Small intestine (tissue), 7 donors: ENCODE data around the gene SYCP3. TPM values are rescaled to one million over a fixed set of nuclear protein-coding genes. Genes with fewer than 3 reads are reported as not detected.

Experiments
- DNase-seq, 2 donors: peaks; one replicate each; pipeline versions ENCODE4 v3.0.0 to v3.0.0-alpha.2; 2013
- FAIRE-seq: peaks from 2 replicates; lab custom pipeline; 2012; peaks lifted over from hg19 to GRCh38; lab: Jason Lieb, UNC
- H3K27ac ChIP-seq, 3 donors: one replicate each; pipeline ENCODE4 v1.5.1; 2013; ENCODE audit warnings: low read length in 2 of 3, mild to moderate bottlenecking in 2 of 3, control low read depth in 1 of 3, inconsistent platforms in 1 of 3, low read depth in 1 of 3, moderate library complexity in 1 of 3
- H3K27me3 ChIP-seq, 3 donors: one replicate each; pipeline ENCODE4 v1.6.1; 2013; ENCODE audit warnings: low read length in 3 of 3, inconsistent platforms in 1 of 3; ENCODE audit not compliant: control insufficient read depth in 3 of 3, insufficient read depth in 3 of 3
- H3K36me3 ChIP-seq, 3 donors: one replicate each; pipeline ENCODE4 v1.6.1; 2013; ENCODE audit warnings: low read length in 3 of 3, inconsistent platforms in 1 of 3, low read depth in 1 of 3, mild to moderate bottlenecking in 1 of 3, moderate library complexity in 1 of 3; ENCODE audit not compliant: control insufficient read depth in 3 of 3, insufficient read depth in 2 of 3
- H3K4me1 ChIP-seq, 3 donors: one replicate each; pipeline ENCODE4 v1.6.1; 2013; ENCODE audit warnings: low read length in 2 of 3, inconsistent platforms in 1 of 3, low read depth in 1 of 3, mild to moderate bottlenecking in 1 of 3, moderate library complexity in 1 of 3; ENCODE audit not compliant: control insufficient read depth in 3 of 3, insufficient read depth in 2 of 3
- H3K4me3 ChIP-seq, 3 donors: one replicate each; pipeline ENCODE4 v1.5.1; 2013; ENCODE audit warnings: low read length in 3 of 3, control low read depth in 1 of 3, inconsistent platforms in 1 of 3, low read depth in 1 of 3, mild to moderate bottlenecking in 1 of 3, moderate library complexity in 1 of 3
- H3K9me3 ChIP-seq, 2 donors: one replicate each; pipeline ENCODE4 v1.6.1; 2013; ENCODE audit warnings: low read depth in 1 of 2, low read length in 1 of 2; ENCODE audit not compliant: control insufficient read depth in 2 of 2, insufficient read depth in 1 of 2
- WGBS, 3 donors: extraction: QIAGEN DNeasy Blood & Tissue Kit; methylation state at CpG; one replicate each; pipeline ENCODE4 v1.1.7; 2013; 5-methylcytosine and 5-hydroxymethylcytosine counted together
- polyA plus RNA-seq, 4 donors: library from polyadenylated mRNA; stranded (reverse) in 3 of 4; unstranded in 1 of 4; fragments of 200-250 nt in 3 of 4; fragments of 120-200 nt in 1 of 4; gene quantifications; one replicate each; pipeline versions ENCODE4 v1.2.1 to v1.2.3, GENCODE V29; 2013
- donor health status: healthy with polysubstance abuse.
- donor health status: control.
- donor health status: control.
- donor health status: Bipolar disorder and iron deficiency.
- donor health status: healthy.

SYCP3 gene
- polyA plus RNA-seq, 4 donors: 0.13 to 1.5 TPM; not detected in 2

- FAIRE-seq (no peak), DNase-seq (no peak)
- no peak overlapping the region for H3K27ac ChIP-seq
- 26 to 65% (median 54%) methylated on average over 2 of the region's 2 CpGs for WGBS, 3 donors
- H3K27me3 ChIP-seq: no peaks in the 10 kb centered on the region
- no peaks in the 10 kb centered on the region for H3K9me3 ChIP-seq
- peaks cover 2 to 25% (median 11%) of the 10 kb centered on the region in 3 donors for H3K36me3 ChIP-seq
- H3K4me1 ChIP-seq: no peaks in the 10 kb centered on the region
- no peak overlapping the region for H3K4me3 ChIP-seq
Measured at GRCh38 chr12:101768781-101769180, 29.5 kb upstream of the SYCP3 start.

GRCh38 chr12:101767537-101767936, 28.3 kb upstream of the SYCP3 start:
- Histone ChIP-seq H3K4me1 (no peaks in the 10 kb centered on the region), H3K27me3 (no peaks in the 10 kb centered on the region), H3K36me3 (peaks cover 2 to 21% (median 11%) of the 10 kb centered on the region in 3 donors), H3K4me3 (no peak overlapping the region), H3K9me3 (no peaks in the 10 kb centered on the region), H3K27ac (no peak overlapping the region)
- no peak for FAIRE-seq
- 64 to 89% (median 80%) methylated on average over 1 of the region's 1 CpG for WGBS, 3 donors
- peak in 1 of 2 donors; percentile 11 for DNase-seq

GRCh38 chr12:101764051-101764792, 25.0 kb upstream of the SYCP3 start:
- H3K4me3 ChIP-seq: no peak overlapping the region
- peaks cover 4 to 18% (median 7%) of the 10 kb centered on the region in 3 donors for H3K36me3 ChIP-seq
- 70 to 87% (median 84%) methylated on average over 5 of the region's 5 CpGs for WGBS, 3 donors
- no peaks in the 10 kb centered on the region for H3K4me1 ChIP-seq
- DNase-seq (no peak), FAIRE-seq (no peak)
- no peaks in the 10 kb centered on the region for H3K27me3 ChIP-seq
- no peak overlapping the region for H3K27ac ChIP-seq
- H3K9me3 ChIP-seq: no peaks in the 10 kb centered on the region

GRCh38 chr12:101763246-101763931, 24.1 kb upstream of the SYCP3 start:
- no peak for DNase-seq
- no peak for FAIRE-seq

GRCh38 chr12:101761781-101762180, 22.5 kb upstream of the SYCP3 start:
- H3K27me3 ChIP-seq: no peaks in the 10 kb centered on the region
- no peak for DNase-seq
- H3K27ac ChIP-seq: no peak overlapping the region
- H3K36me3 ChIP-seq: peaks cover 6 to 23% (median 6%) of the 10 kb centered on the region in 3 donors
- no peak overlapping the region for H3K4me3 ChIP-seq
- WGBS, 3 donors: 91 to 92% (median 92%) methylated on average over 4 of the region's 4 CpGs
- H3K4me1 ChIP-seq: no peaks in the 10 kb centered on the region
- H3K9me3 ChIP-seq: no peaks in the 10 kb centered on the region
- no peak for FAIRE-seq

More at GRCh38 chr12:101763246-101763931, 24.1 kb upstream of the SYCP3 start:
- Histone ChIP-seq H3K27ac (no peak overlapping the region), H3K9me3 (no peaks in the 10 kb centered on the region), H3K4me3 (no peak overlapping the region), H3K27me3 (no peaks in the 10 kb centered on the region), H3K36me3 (peaks cover 4 to 20% (median 6%) of the 10 kb centered on the region in 3 donors), H3K4me1 (no peaks in the 10 kb centered on the region)
- WGBS, 3 donors: 71 to 87% (median 77%) methylated on average over 6 of the region's 6 CpGs

GRCh38 chr12:101761350-101761749, 22.1 kb upstream of the SYCP3 start:
- no peaks in the 10 kb centered on the region for H3K27me3 ChIP-seq
- H3K36me3 ChIP-seq: peaks cover 6 to 24% (median 6%) of the 10 kb centered on the region in 3 donors
- FAIRE-seq: no peak
- 65 to 78% (median 65%) methylated on average over 5 of the region's 5 CpGs for WGBS, 3 donors
- no peaks in the 10 kb centered on the region for H3K9me3 ChIP-seq
- no peak overlapping the region for H3K27ac ChIP-seq
- peak overlapping the region in 1 of 3 donors; percentile 1 for H3K4me3 ChIP-seq
- no peak for DNase-seq
- H3K4me1 ChIP-seq: no peaks in the 10 kb centered on the region

- Histone ChIP-seq H3K36me3 (peaks cover 4 to 19% (median 5%) of the 10 kb centered on the region in 3 donors), H3K27ac (no peak overlapping the region), H3K9me3 (no peaks in the 10 kb centered on the region), H3K4me1 (no peaks in the 10 kb centered on the region), H3K27me3 (no peaks in the 10 kb centered on the region), H3K4me3 (no peak overlapping the region)
- 56 to 64% (median 61%) methylated on average over 5 of the region's 5 CpGs for WGBS, 3 donors
- no peak for FAIRE-seq
- peak; percentile 28 to 50 for DNase-seq
Measured at GRCh38 chr12:101759396-101760047, 20.3 kb upstream of the SYCP3 start.

GRCh38 chr12:101750152-101750551, 10.9 kb upstream of the SYCP3 start:
- Histone ChIP-seq H3K4me3 (no peak overlapping the region), H3K27me3 (no peaks in the 10 kb centered on the region), H3K36me3 (peaks cover 9 to 27% (median 16%) of the 10 kb centered on the region in 3 donors), H3K4me1 (no peaks in the 10 kb centered on the region), H3K27ac (no peak overlapping the region), H3K9me3 (no peaks in the 10 kb centered on the region)
- WGBS, 3 donors: 93 to 98% (median 93%) methylated on average over 4 of the region's 4 CpGs
- FAIRE-seq (no peak), DNase-seq (no peak)
